ENCODE results near the gene LDLRAD2.

LDLRAD2 gene

GRCh38 chr1:21863981-21864380 lies 51.9 kb downstream of the LDLRAD2 start:
- DNase-seq, result no peak

GRCh38 chr1:21864730-21865129 lies 52.7 kb downstream of the LDLRAD2 start:
- DNase-seq, result no peak

GRCh38 chr1:21865609-21865942 lies 53.5 kb downstream of the LDLRAD2 start:
- no peak for DNase-seq

GRCh38 chr1:21865943-21866706 lies 54.1 kb downstream of the LDLRAD2 start:
- no peak for DNase-seq

GRCh38 chr1:21866707-21867043 lies 54.6 kb downstream of the LDLRAD2 start:
- no peak for DNase-seq

- DNase-seq, result no peak
These were observed 55.5 kb downstream of the LDLRAD2 start for GRCh38 chr1:21867451-21867996.

GRCh38 chr1:21868482-21868881 lies 56.4 kb downstream of the LDLRAD2 start:
- no peak for DNase-seq

- no peak for DNase-seq
These were observed 56.9 kb downstream of the LDLRAD2 start for GRCh38 chr1:21868941-21869454.

- DNase-seq, result peak; percentile 82
These were observed 57.6 kb downstream of the LDLRAD2 start for GRCh38 chr1:21869620-21870121.

GRCh38 chr1:21870611-21871010 lies 58.5 kb downstream of the LDLRAD2 start:
- no peak for DNase-seq

GRCh38 chr1:21871943-21872342 lies 59.9 kb downstream of the LDLRAD2 start:
- DNase-seq, result no peak

GRCh38 chr1:21872445-21873079 lies 60.5 kb downstream of the LDLRAD2 start:
- DNase-seq, result no peak

GRCh38 chr1:21873174-21873573 lies 61.1 kb downstream of the LDLRAD2 start:
- DNase-seq, result no peak

GRCh38 chr1:21873761-21874160 lies 61.7 kb downstream of the LDLRAD2 start:
- DNase-seq, result no peak

- DNase-seq, result no peak
These were observed 62.3 kb downstream of the LDLRAD2 start for GRCh38 chr1:21874328-21874727.
